ENCODE measurements around the gene ARSB.

Gene ARSB

GRCh38 chr5:79020861-79021561, 35.9 kb upstream of the ARSB start:
- CTCF ChIA-PET: interaction anchor here (0.5 to 7.6 kb wide), 21 partner anchors 9 to 835 kb away, joined by 3 to 200 read pairs (median 3); partner anchors contain the start of gene ARSB
- POLR2A ChIA-PET: interaction anchor here (1.0 to 6.0 kb wide), 2 partner anchors 36 to 111 kb away, joined by 3 to 29 read pairs; partner anchors contain the start of gene ARSB

GRCh38 chr5:79014631-79015030, 29.5 kb upstream of the ARSB start:
- ChIA-PET POLR2A (no interaction called here), CTCF (interaction anchor here (1.2 kb wide), 1 partner anchor 10 kb away, joined by 5 read pairs; no protein-coding TSS in a partner anchor)
- DNase-seq (ENCODE audit: extremely low spot score): no peak
- no peak for TF ChIP-seq L3MBTL2 (conservative IDR thresholded peaks at IDR 0.05)
- TF ChIP-seq BHLHE40 (IDR thresholded peaks at IDR 0.05; ENCODE audit: borderline replicate concordance): no peak
- TF ChIP-seq FOXA1 (IDR thresholded peaks at IDR 0.05): no peak
- no peak for TF ChIP-seq SUZ12 (IDR thresholded peaks at IDR 0.05)
- TF ChIP-seq CTBP1 (IDR thresholded peaks at IDR 0.05; ENCODE audit: borderline replicate concordance): no peak
- TF ChIP-seq FOXK2 (IDR thresholded peaks at IDR 0.05): no peak
- TF ChIP-seq ELF4 (IDR thresholded peaks at IDR 0.05): no peak
- no peak for TF ChIP-seq NFRKB (IDR thresholded peaks at IDR 0.05)
- TF ChIP-seq LEF1 (IDR thresholded peaks at IDR 0.05; ENCODE audit: borderline replicate concordance): no peak
- TF ChIP-seq SP1 (IDR thresholded peaks at IDR 0.05): no peak
- no peak for TF ChIP-seq TARDBP (IDR thresholded peaks at IDR 0.05)
- TF ChIP-seq FOXM1 (IDR thresholded peaks at IDR 0.05; ENCODE audit: borderline replicate concordance): no peak
- TF ChIP-seq ARNT (IDR thresholded peaks at IDR 0.05): no peak
- TF ChIP-seq HDGF (IDR thresholded peaks at IDR 0.05; ENCODE audit: borderline replicate concordance): no peak
- TF ChIP-seq ZNF384 (IDR thresholded peaks at IDR 0.05): no peak
- TF ChIP-seq PKNOX1 (IDR thresholded peaks at IDR 0.05): no peak

More at GRCh38 chr5:79020861-79021561, 35.9 kb upstream of the ARSB start:
- TF ChIP-seq PKNOX1 (IDR thresholded peaks at IDR 0.05): no peak
- no peak for TF ChIP-seq LEF1 (IDR thresholded peaks at IDR 0.05; ENCODE audit: borderline replicate concordance)
- TF ChIP-seq ZNF384 (IDR thresholded peaks at IDR 0.05): no peak
- no peak for TF ChIP-seq L3MBTL2 (conservative IDR thresholded peaks at IDR 0.05)
- TF ChIP-seq SP1 (IDR thresholded peaks at IDR 0.05): no peak
- no peak for TF ChIP-seq FOXA1 (IDR thresholded peaks at IDR 0.05)
- TF ChIP-seq SUZ12 (IDR thresholded peaks at IDR 0.05): no peak
- TF ChIP-seq FOXM1 (IDR thresholded peaks at IDR 0.05; ENCODE audit: borderline replicate concordance): no peak
- TF ChIP-seq BHLHE40 (IDR thresholded peaks at IDR 0.05; ENCODE audit: borderline replicate concordance): no peak
- TF ChIP-seq NFRKB (IDR thresholded peaks at IDR 0.05): no peak
- DNase-seq (ENCODE audit: extremely low spot score): peak; percentile 66

GRCh38 chr5:79011869-79012268, 26.8 kb upstream of the ARSB start:
- no peak for DNase-seq (ENCODE audit: extremely low spot score)
- CTCF ChIA-PET: interaction anchor here (1.1 to 1.2 kb wide), 2 partner anchors 9 to 13 kb away, joined by 3 to 4 read pairs; no protein-coding TSS in a partner anchor
- POLR2A ChIA-PET: interaction anchor here (1.0 kb wide), 1 partner anchor 28 kb away, joined by 4 read pairs; no protein-coding TSS in a partner anchor

GRCh38 chr5:79011219-79011836, 26.2 kb upstream of the ARSB start:
- ChIA-PET CTCF (interaction anchor here (0.6 to 1.2 kb wide), 3 partner anchors 9 to 399 kb away, joined by 3 to 4 read pairs (median 3); no protein-coding TSS in a partner anchor), POLR2A (interaction anchor here (1.0 to 1.8 kb wide), 2 partner anchors 27 kb away, joined by 4 to 6 read pairs; no protein-coding TSS in a partner anchor)
- DNase-seq (ENCODE audit: extremely low spot score): no peak
- TF ChIP-seq L3MBTL2 (conservative IDR thresholded peaks at IDR 0.05): no peak
- no peak for TF ChIP-seq ARNT (IDR thresholded peaks at IDR 0.05)

More at GRCh38 chr5:79011869-79012268, 26.8 kb upstream of the ARSB start:
- TF ChIP-seq TARDBP (IDR thresholded peaks at IDR 0.05) (no peak), ZNF384 (IDR thresholded peaks at IDR 0.05) (no peak), HDGF (IDR thresholded peaks at IDR 0.05; ENCODE audit: borderline replicate concordance) (no peak), ELF4 (IDR thresholded peaks at IDR 0.05) (no peak), FOXK2 (IDR thresholded peaks at IDR 0.05) (no peak), PKNOX1 (IDR thresholded peaks at IDR 0.05) (no peak), SUZ12 (IDR thresholded peaks at IDR 0.05) (no peak)

- TF ChIP-seq ARNT (IDR thresholded peaks at IDR 0.05) (no peak), FOXK2 (IDR thresholded peaks at IDR 0.05) (no peak), BHLHE40 (IDR thresholded peaks at IDR 0.05; ENCODE audit: borderline replicate concordance) (no peak)
- CTCF ChIA-PET: interaction anchor here (0.5 to 2.3 kb wide), 2 partner anchors 13 to 125 kb away, joined by 6 to 8 read pairs; no protein-coding TSS in a partner anchor
- POLR2A ChIA-PET: interaction anchor here (0.7 to 1.1 kb wide), 2 partner anchors 23 to 24 kb away, joined by 3 to 5 read pairs; partner anchors contain the start of gene ARSB
- no peak for DNase-seq (ENCODE audit: extremely low spot score)
These were observed 23.3 kb upstream of the ARSB start for GRCh38 chr5:79008362-79008761.

- ChIA-PET POLR2A (interaction anchor here (1.1 kb wide), 1 partner anchor 22 kb away, joined by 5 read pairs; the partner anchor contains the start of gene ARSB), CTCF (interaction anchor here (1.0 to 2.3 kb wide), 2 partner anchors 13 to 43 kb away, joined by 3 to 8 read pairs; no protein-coding TSS in a partner anchor)
- no peak for TF ChIP-seq ZNF384 (IDR thresholded peaks at IDR 0.05)
- no peak for TF ChIP-seq ELF4 (IDR thresholded peaks at IDR 0.05)
- no peak for TF ChIP-seq BHLHE40 (IDR thresholded peaks at IDR 0.05; ENCODE audit: borderline replicate concordance)
- TF ChIP-seq TARDBP (IDR thresholded peaks at IDR 0.05): no peak
- TF ChIP-seq FOXK2 (IDR thresholded peaks at IDR 0.05): no peak
- no peak for TF ChIP-seq FOXM1 (IDR thresholded peaks at IDR 0.05; ENCODE audit: borderline replicate concordance)
- TF ChIP-seq NFRKB (IDR thresholded peaks at IDR 0.05): no peak
- TF ChIP-seq LEF1 (IDR thresholded peaks at IDR 0.05; ENCODE audit: borderline replicate concordance): no peak
- TF ChIP-seq SUZ12 (IDR thresholded peaks at IDR 0.05): no peak
- TF ChIP-seq SP1 (IDR thresholded peaks at IDR 0.05): no peak
- no peak for TF ChIP-seq HDGF (IDR thresholded peaks at IDR 0.05; ENCODE audit: borderline replicate concordance)
- no peak for TF ChIP-seq FOXA1 (IDR thresholded peaks at IDR 0.05)
- TF ChIP-seq PKNOX1 (IDR thresholded peaks at IDR 0.05): no peak
- TF ChIP-seq CTBP1 (IDR thresholded peaks at IDR 0.05; ENCODE audit: borderline replicate concordance): no peak
- no peak for TF ChIP-seq ARNT (IDR thresholded peaks at IDR 0.05)
- no peak for TF ChIP-seq L3MBTL2 (conservative IDR thresholded peaks at IDR 0.05)
- DNase-seq (ENCODE audit: extremely low spot score): no peak
These were observed 22.8 kb upstream of the ARSB start for GRCh38 chr5:79007872-79008271.
